Endometrial microvascular endothelial cells (primary cell): ENCODE measurements around the gene RBMS2. TPM values are rescaled to one million over a fixed set of nuclear protein-coding genes. Genes with fewer than 3 reads are reported as not detected.

Experiments
- in situ Hi-C: cut with HindIII; loops from 2 replicates; pipeline ENCODE4 v1.10.0; 2017; ENCODE audit warnings: low sequenced_read_pairs, low pct_unique_long_range_greater_than_20kb; ENCODE audit errors: inconsistent ontology term
- total RNA-seq: library from RNA; depleted of rRNA; stranded (reverse); fragments of >200 nt; gene quantifications from one replicate; pipeline ENCODE4 v1.2.3, GENCODE V29; 2015; ENCODE audit errors: inconsistent ontology term

The RBMS2 gene
- total RNA-seq, 1 donor from 2014 or later, result 48.0 TPM

GRCh38 chr12:56616925-56617324 lies 95.3 kb downstream of the RBMS2 start:
- in situ Hi-C loops, result no loop called here

- in situ Hi-C loops, result loop anchor here (10.0 kb wide), 1 partner anchor 98 kb away; the partner anchor contains the start of gene RBMS2
Observed at GRCh38 chr12:56622535-56622934, 100.9 kb downstream of the RBMS2 start.

DNA sequence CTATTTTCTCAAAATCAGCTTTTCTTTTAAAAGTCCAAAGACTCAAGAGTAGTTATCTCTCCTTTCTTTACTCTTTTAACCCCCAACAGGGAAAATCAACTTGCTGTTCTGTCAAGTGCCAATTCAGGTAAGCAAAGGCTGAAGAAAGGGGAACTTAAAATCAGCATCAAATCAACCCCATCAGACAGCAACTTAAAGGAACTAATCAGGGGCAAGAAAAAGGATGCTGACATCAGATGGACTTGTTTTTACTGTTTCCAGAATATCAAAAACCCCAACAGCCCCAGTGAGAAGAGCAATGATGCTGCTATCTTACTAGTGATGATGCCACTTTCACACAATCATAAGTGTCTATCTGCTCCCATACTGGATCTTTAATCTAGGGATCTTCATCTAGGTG lies 105.1 kb downstream of the RBMS2 start:
- in situ Hi-C loops, result loop anchor here (10.0 kb wide), 1 partner anchor 102 kb away; the partner anchor contains the start of gene RBMS2

DNA sequence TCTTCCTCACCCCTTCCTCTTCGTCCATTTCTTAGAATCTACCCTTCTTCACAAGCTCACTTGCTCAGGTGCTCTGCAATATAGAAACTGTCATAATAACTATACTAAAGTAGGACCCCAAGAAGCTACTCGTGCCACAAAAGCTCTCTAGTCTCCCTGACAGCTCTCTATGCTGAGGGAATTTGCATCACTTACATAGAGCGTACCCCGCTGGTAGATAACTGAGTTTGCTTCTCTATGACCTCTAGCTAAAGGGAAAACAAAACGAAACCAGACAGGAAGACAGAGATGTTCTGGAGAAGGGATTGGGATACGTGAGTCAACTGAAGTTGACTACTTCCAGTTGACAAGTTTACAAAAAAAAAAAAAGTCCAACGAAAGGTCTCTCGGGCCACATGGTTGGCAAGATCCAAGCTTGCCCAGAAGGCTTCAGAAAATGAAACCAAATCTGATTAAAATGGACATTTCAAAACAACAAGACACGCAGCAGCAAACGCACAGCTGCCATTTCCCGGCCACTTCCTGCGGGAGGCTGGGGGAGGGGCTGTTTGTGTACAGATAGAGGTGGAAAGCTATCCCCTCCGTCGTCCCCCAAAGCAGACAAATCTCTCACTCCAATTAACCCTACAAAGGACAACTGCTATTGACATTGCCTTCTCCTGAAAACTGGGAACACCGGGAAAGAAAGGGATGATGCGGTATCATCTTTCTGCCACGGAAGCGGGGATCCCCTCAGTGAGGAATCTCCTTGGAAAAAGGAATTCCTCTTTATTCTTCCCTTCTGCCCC lies 107.2 kb downstream of the RBMS2 start:
- in situ Hi-C loops, result loop anchor here (10.0 kb wide), 1 partner anchor 104 kb away; the partner anchor contains the start of gene RBMS2

- in situ Hi-C loops, result loop anchor here (10.0 kb wide), 1 partner anchor 105 kb away; the partner anchor contains the start of gene RBMS2
Observed at GRCh38 chr12:56629459-56630179, 108.0 kb downstream of the RBMS2 start.

- in situ Hi-C loops, result no loop called here
Observed at GRCh38 chr12:56630180-56630632, 108.6 kb downstream of the RBMS2 start, which contains the start of gene BAZ2A. Gene BAZ2A (minus strand): TSS chr12:56630326. CDS start chr12:56617530, 12,796 bp downstream.

DNA sequence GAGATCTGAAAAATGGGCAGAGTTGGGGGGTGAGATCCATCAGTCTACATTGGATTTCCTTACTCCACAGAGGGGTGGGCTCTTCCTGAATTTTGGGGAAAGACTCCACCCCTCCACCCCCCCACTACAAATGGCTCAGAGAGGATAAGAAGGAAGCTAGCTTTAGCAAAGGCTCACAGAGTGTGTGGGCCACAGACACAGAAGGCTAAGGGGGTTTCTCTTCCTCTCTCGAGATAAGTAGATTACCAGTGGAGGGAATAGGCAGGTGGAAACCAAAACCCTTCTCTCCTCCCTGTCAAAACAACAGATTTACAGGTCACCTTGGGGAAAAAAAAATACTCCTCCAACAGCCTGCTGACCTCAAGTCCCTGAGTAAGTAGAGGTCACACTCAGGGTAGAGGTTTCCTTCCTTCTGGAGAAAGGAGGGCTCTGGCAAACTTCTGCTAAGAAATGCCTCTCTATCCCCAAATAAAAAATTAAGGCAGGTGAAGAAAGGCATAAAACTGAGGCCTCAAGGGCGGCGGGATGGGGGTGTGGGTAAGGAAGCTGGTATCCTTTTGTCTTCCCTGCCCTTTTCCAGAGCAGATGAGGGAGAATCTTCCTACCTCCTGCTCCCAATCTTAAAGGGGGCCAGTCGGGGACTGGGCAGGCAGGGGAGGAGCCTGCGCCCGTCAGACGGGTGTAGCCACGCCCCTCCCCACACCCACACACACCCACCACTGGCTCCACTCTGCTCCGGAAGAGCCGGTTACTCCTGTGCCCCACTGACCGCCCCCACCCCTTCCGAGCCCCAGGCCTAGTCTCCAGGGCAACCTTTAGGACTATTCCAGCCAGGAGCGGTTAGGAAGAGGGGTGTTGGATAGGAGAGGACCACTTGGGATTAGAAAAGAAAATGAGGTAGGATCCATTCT lies 110.4 kb downstream of the RBMS2 start:
- in situ Hi-C loops, result no loop called here

DNA sequence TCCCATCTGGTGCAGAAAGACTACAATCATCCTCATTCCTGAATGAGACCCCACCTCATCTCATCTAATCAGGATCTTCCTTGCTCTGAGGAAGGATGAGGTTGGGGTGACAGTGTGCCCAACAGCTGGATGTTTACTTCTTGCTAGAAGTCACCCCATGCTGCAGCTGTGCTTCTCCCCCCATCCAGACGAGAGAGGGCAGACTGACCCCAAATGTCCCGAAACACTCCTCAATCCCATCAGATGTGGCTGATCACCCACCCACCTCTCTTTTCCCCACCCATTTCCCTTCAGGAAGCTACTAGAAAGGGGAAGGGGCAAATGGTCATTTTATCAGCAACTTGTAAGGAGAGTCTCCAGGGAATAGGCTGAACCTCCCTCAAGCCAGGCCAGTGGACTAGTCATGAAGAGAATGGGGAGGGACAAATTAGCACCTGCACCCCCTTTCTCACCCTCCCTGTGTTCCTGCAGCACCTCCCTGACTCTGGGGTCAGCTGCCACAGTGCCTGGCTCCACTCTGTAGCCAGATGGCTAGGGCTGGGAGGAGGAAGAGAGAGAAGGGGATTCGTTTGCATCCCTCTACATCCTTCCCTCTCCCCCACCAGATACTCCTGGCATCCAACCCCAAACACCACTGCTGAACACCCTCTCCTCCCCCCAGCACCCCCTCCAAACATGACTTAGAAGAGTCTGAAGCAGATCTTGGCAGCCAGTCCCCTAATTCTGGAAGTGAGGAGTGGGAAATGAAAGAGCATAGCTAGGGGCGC lies 111.3 kb downstream of the RBMS2 start:
- in situ Hi-C loops, result no loop called here

DNA sequence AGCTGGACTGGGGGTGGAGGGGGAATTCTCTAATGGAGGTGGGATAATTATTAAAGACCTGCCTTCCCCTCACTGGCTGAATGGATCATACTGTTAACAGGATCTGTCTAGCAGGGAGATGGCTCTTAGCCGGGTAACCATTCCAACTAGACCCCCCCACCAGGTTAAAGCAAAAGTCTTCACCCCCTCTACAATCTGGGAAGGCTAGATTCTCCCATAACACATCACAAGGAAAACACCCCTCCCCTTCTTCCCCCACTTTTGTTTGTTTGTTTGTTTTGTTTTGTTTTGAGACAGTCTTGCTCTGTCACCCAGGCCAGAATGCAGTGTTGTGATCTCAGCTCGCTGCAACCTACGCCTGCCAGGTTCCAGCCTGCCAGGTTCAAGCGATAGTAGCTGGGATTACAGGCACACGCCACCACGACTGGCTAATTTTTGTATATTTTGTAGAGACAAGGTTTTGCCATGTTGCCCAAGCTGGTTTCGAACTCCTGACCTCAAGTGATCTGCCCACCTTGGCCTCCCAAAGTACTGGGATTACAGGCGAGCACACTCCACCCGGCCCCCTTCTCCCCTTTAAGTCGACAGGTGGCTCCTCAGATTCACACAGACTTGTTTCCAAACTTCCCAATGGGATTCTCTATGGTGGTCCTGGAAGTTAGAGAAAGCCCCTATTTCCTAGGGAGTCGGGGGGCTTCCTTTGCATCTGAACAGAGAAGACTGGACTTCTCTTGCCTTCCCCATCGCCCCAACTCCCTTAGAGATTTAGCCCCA lies 112.0 kb downstream of the RBMS2 start:
- in situ Hi-C loops, result no loop called here

DNA sequence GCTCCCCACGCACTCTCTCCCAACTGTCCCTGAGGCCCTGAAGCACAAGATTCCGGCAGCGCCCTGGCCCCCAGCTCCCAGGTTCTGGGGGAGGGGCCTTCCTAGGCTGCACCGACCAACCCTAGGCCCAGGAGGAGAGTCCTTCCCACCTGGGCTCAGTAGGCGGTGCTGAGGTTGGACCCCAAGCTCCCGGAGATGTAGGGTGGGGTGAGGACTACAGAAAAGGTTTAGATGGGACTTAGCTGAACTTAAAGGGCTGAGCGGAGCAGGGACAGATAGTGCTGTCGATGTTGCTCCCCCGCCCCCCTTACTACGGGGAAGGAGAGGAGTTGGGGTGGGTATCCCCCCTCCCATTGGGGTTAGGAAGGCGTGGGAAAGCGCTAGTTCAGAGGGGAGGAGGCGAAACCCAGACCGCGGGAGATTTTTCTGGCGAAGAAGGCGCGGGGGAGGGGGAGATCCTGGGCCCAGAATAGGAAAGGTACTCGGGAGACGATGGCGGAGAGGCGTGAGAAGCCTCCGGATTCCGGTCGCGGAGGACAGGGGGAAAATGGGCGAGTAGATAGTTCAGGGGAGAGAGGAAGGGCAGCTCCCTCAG lies 112.7 kb downstream of the RBMS2 start:
- in situ Hi-C loops, result no loop called here

- in situ Hi-C loops, result no loop called here
Observed at GRCh38 chr12:56634837-56635791, 113.5 kb downstream of the RBMS2 start.

DNA sequence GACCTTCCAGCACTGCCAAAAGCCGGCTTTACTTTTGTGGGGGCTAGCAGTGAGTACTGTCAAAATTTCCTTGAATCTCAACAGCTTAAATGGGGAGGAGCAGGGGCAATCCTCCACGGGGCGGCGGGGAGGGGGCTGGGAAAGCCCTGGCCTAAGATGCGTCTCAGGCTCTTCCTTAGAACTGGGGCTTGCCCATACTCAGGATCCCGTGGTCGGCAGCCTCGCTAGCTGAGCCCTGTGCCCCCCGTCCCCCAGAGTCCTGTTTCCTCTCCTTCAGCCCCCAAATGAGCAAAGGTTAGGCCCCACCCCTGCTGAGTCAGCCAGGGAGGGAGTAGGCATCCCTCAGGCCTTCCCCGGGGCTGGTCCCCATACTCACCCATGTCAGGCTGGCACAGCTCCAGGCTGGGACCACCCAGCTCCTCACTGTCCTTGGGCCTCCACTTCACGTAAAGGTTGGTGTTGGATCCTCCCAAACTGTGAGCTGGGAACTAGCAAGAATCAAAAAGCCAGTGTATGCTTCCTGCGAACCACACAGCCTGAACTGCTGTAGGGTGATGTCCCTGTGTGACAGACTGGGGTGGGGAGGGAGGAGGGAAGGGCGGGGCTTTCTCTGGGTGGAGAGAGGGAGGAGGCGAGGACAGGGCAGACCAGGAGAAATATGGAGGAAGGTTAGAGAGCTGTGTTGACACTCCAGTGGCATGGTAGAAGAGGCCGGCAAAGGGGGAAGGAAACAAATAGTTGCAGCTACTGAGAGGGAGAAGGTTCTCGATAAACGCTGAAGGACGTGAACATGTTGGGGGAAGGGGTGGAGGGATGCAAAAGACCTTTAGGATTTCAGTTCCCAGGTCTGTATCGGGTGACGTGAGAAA lies 114.4 kb downstream of the RBMS2 start:
- in situ Hi-C loops, result no loop called here

GRCh38 chr12:56636675-56637540 lies 115.3 kb downstream of the RBMS2 start:
- in situ Hi-C loops, result no loop called here

DNA sequence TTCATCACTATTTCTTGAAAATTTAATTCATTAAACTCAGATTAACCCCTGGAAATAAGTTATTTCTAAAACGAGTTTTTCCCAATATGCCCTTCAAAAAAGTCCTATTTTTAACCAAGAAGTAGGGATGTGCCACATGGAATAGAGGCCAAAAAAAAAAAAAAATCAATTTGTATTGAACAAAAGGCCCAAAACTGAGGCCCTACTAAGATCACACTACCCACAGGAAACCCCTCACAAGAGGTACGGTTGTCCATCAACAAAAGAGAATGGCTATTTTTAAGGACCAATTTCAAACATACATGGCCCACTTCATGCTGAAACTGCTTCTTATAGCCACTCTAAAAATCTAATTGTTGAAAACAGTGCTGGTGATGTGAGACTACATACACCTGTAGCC lies 116.0 kb downstream of the RBMS2 start:
- in situ Hi-C loops, result no loop called here
